ENCODE results near the gene EMC7.

Gene EMC7

GRCh38 chr15:34038023-34038870 is 63.4 kb downstream of the EMC7 start:
- DNase-seq (ENCODE audit: low spot score) = peak; percentile 79
